ENCODE measurements around the gene LAMB1.
A peak's percentile ranks its signal among the peaks of the same experiment; 100 is the strongest.
"Not testable (repeated sequence)": the region's sequence is repeated elsewhere in the genome, so short reads cannot be mapped to it uniquely, and the experiment has no call there.

The LAMB1 gene

DNA sequence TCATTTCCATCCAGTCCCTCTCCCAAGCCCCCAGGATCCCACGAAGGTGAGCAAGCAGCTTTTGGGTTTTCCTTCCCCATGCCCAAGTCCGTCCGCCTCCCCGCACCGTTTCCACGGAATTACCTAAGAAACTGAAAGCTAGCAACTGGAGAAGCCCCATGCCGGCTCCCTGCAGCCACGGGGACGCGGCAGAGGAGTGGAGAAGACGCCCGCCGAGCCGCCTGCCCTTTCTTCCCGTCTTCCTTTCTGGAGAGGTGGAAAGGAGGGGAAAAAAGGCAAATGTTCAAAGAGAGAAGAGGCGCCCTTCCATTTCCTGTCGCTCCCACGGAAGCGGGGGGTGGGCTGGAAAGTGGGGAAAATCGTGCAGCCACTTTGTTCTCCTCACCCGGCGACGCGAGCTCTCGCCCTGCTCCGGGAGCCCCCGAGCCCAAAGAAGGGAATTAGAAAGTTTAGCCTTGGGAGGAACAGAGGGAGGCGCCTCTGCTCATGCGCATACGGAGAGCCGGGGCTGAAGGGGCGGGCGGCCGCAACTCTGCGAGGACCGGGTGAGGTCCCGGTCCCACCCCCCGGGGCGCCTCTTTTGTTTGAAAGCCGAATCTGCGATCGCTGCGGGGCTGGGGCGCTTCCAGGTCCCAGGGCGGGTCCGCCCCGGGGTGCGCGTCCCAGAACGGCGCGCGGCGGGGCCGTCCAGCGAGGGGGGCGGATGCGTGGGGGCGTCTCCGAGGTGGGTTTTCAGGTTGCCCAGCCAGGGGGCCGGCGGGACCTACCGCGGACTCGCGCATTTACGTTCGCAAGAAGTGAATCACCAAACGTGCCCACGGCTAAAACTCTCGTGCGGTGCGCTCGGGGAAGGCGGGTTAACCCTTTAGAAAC, at the start of gene LAMB1:
Gene LAMB1, minus strand, starts transcription at position 436 of the 873 bp plus-strand sequence. Its CDS starts 276 bp downstream, at position 160.
- peak; percentile 26 for DNase-seq

DNA sequence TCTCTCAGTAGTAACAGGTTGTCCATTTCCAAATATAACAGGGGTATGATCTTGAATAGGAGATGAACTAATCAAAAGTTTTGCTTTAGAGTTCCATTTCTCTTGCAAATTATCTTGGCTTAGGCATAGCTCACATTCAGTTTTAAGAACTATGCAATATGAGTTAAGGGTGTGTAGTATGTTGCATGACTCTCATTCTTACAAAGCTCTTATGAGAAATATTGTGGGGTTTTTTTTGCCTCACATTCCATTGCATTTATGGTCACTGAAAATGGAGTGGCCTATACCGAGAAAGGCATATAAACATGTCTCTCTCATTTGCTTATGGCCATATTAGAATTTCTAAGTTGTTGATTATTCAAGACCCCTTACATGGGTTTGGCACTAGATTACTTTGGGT, 48.5 kb upstream of the LAMB1 start:
- DNase-seq, result no peak

DNA sequence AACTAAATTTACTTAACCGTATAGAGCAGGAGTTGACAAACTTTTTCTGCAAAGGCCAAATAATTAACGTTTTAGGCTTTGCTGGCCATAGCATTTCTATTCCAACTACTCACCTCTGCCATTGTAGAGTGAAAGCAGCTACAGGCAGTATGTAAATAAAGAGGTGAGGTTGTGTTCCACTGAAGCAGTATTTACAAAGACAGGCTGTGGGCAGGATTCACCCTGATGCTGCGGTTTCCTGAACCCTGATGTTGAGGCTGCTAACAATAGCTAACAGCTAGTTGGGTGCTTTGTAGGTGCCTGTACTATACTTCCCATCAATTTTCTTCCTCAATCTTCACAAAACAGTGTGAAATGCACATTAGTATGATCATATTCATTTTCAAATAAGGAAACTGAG, 47.0 kb upstream of the LAMB1 start:
- no peak for DNase-seq

DNA sequence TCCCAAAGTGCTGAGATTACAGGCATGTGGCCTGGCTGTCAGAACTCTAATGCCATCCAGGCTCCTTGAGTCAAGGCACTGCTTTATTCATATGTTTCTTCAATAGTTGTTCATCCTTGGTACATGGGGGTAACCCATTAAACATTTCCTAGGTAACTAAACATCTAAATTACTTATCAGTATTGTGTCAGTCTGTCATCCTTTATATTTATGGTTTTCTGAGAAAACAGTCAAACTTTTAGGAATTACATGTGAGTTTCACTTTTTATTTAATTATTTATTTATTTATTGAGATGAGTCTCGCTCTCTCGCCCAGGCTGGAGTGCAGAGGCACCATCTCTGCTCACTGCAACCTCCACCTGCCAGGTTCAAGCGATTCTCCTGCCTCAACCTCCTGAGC, 45.5 kb upstream of the LAMB1 start:
- DNase-seq, result no peak

DNA sequence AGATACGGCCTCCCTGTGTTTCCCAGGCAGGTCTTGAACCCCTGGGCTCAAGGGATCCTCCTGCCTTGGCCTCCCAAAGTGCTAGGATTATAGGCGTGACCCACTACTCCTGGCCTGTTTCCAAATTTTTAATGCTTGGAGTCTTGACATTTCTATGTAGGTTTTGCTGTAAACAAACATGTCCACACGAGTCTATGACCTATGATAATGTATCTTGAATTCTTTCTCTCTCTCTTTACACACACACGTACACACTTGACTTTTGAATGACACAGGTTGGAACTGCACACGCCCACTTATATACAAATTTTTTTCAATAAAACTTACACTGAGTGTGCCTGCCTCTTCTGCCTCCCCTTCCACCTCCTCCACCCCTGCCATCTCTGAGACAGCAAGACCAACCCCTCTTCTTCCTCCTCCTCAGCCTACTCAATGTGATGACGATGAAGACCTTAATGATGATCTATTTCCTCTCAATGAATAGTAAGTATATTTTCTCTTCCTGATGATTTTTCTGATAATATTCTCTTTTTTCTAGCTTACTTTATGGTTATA, 44.1 kb upstream of the LAMB1 start:
- no peak for DNase-seq

DNA sequence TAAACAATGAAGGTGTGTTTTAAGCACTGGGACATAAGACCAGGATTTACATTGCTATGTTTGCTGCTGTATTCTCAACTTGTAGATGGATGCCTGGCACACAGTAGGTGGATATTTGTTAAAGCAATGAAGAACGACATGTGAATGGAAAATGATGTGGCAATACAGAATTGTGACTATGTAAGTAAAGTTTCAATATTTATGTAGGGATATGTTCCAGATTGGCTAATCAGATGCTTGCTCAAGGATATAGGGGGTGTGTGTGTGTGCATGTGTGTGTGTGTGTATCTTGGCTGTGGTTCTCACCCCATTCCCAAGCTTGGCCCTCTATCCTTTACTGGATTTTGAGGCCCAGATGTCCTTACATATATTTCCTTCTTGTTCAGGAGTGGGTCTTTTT, 42.7 kb upstream of the LAMB1 start:
- no peak for DNase-seq

DNA sequence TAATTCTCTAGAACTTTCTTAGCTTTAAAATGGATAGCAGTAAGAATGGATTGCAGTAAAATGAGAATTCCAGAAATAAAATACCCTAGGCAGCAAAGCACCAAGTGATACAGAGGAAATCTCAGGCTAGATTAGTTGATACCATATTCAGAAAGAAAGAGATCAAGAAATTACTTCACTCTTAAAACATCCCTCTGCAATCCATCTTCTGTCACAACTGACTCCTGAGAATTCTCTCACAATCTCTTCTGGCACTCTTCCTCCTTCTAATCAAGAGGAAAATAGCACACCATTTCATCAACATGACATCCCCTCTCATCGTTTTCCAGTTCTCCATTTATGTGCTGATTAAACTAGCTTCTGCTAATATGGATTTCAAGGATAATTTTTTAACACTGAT, 42.2 kb upstream of the LAMB1 start:
- no peak for DNase-seq

DNA sequence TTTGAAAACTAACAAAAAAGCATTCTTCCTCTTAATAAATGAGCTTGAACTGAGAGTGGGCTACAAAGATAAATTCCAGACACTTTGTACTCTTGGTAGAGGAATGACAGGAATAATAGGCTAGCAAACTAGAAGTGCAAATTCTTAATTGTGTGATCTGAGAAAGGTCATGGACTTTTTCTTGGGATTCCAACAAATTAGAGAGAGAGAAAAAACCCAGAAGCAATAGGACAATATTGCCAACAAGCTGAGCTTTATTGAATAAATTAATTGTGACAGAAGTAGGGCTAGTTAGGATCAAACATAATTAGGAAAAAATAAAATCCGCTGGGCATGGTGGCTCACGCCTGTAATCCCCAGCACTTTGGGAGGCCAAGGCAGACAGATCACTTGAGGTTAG, 41.4 kb upstream of the LAMB1 start:
- DNase-seq, result no peak

DNA sequence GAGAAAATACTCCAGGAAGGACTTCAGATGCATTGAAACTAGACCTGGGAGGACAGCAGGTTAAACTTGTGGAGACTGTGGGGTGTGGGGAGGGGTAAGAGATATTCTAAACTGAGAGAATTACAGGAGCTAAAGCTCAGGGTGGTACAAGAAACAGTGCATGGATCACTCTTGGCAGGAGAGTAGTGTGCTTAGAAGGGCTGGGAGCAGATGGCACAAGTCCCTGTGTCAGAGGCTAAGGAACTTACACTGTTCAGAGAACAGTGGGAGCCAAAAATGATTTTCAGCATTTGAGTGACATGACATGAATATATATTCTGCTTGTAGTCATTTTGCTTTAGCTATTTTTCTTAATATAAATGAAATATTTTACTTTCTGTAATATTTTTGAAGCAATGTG, 36.0 kb upstream of the LAMB1 start:
- no peak for DNase-seq

DNA sequence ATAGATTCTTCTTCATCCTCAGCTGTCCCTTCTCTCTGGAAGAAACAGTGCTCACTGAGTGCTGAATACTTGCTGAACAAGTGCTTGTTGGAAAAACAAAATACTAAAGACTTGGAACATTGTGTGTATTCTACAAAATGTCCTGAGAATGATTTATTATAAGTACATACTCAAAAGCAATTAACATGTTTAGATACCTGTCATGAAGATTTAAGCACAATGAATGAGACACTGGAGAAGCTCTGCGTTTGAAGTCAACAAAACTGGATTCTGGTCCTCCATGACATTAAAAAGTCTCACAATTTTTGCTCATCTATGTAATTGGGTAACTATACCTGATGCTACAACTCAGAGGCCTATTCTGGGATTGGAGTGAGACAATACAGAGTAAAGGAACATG, 34.8 kb upstream of the LAMB1 start:
- no peak for DNase-seq

DNA sequence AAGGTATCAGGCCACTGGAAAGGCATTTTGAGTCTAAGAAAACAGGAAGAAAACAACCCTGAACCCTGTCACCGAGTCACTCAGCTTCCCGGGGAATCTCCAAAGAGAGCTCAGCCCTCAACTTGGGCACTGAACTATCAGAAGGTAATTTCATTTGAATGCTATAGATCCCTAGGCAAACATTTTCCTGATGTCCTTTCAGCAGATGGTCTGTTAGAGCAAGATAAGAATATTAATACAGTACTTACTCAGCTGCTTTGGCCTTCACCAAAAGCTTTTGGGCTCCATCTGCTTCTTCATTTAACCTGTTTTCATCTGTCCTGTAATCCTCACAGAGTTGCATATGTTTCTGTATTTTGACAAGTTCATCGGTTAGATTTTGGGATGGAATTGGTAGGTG, 34.2 kb upstream of the LAMB1 start:
- DNase-seq, result no peak

DNA sequence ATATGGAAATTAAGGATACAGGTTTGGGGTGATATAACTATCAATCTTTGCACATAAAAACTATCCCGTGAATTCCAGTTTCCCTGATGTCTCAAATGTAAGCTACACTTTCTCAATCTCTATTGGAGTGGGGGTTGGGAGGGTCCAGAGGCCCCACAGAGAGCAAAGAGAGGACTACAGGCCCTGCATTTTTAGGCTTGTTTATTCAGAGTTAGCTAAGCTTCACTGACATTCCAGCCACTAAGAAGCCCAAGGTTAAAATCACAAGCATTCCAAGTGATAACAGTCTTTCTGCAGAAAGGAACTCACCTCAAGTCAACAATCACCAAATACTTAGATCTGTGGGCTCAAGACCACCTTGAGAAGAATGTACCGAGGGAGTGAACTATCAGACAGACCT, 31.6 kb upstream of the LAMB1 start:
- DNase-seq, result no peak

DNA sequence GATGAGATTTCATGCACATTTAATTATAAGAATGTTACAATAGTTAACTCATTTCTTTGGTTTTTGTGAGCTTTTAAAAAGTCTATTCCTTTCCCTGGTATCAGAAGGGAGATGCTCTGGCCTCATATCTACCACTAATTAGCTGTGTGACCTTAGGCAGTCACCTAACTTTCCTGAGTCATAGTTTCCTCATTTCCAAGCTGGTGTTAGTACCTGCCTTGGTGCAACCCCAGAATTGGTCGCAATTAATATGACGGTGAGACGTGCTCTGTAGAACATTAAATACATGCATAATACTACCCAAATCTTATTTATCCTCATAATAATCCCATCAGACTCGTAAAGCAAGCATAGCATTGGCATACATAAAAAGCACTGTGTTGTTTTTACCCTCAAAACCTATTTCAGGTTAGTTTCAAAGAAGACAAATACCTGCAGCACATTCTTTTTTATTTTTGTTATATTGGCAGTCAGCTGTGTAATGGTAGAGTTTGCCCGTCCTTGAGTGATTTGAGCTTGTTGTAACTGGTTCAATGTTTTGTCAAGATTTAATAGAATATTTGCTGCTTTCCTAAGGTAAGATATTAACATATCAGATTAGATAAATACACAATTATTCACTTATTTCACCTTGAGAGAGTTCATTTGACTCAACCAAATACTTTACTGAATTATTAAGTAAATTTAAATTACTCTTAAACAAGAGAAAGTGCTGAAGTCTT, 31.0 kb upstream of the LAMB1 start:
- no peak for DNase-seq

DNA sequence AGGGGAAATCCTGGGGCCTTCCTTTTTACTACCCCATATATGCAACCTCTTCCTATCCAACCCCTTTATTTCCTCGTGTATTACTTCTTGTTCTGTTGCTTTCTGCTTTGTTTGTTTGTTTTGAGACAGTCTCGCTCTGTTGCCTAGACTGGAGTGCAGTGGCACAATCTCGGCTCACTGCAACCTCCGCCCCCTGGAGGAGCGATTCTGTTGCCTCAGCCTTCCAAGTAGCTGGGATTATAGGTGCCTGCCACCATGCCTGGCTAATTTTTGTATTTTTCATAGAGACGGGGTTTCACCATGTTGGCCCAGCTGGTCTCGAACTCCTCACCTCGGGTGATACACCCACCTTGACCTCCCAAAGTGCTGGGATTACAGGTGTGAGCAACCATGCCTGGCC, 30.3 kb upstream of the LAMB1 start:
- not testable (repeated sequence) for DNase-seq

DNA sequence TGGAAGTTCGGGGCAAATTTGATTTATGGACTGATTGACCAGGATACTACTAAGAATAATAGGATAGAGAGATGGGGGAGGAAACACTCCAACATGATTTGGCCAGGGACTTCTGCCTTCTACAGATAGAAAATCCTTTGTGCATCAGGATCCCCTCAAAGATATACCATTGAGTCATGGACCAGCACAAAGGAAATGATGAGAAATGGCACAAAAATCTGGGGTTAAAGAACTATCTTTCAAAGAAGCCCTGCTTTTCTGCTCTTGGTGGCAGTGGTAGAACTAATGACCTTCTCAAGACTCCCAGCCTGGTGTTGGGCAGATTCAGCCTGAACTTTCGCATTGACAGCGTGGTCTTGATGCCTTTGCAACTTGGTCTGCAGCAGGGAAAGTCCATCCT, 27.6 kb upstream of the LAMB1 start:
- DNase-seq, result no peak

DNA sequence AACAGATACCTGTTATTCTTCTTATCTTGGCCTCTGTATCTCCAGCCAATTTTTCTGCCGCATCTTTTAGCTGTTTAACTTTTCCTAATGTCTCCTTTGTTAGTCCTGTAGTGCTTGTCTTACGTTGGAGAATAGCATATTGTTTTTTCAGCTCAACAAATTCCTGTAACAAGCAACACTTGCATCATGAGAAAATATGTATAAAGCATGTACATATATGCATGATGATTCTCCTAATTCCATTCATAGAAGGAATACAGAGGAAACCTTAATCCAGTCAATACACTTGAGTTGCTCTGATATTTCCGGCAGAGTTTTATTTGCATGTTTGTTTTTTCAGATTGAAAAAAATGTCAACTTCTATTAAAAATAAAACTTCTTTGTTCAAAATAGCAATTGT, 26.1 kb upstream of the LAMB1 start:
- no peak for DNase-seq

DNA sequence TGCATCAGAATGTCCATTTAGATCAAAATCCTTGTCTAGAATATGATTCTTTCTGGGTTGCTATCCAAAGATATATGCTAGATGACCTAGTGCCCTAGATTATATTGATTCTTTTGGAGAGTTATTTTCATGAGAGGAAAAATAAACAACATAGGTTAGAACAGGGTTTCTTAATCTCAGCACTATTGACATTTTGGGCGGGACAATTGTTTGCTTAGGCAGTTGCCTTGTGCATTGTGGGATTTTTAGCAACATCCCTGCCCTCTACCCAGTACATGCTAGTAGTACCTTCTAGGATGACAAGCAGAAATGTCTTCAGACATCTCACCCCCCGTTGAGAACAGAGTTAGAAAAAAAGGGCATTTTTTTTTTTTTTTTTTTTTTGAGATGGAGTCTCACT, 25.1 kb upstream of the LAMB1 start:
- no peak for DNase-seq

DNA sequence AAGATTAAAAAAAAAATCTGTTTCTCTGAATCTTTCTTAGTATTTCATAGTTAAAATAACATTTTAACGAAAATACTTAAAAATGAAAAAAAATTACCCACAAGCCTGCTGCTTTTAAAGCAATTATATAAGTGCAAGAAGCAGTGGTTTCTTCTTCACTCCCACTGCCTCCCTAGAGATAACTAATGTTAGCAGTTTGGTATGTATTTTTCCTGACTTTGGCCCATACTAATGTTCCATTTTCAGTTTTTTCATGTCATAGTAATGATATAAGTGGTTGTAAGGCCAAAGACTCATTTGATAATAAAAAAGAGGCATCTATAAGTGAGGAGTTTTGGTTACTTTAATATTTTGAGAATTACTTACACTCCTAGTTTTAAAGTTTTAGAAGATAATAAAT, 24.3 kb upstream of the LAMB1 start:
- no peak for DNase-seq

DNA sequence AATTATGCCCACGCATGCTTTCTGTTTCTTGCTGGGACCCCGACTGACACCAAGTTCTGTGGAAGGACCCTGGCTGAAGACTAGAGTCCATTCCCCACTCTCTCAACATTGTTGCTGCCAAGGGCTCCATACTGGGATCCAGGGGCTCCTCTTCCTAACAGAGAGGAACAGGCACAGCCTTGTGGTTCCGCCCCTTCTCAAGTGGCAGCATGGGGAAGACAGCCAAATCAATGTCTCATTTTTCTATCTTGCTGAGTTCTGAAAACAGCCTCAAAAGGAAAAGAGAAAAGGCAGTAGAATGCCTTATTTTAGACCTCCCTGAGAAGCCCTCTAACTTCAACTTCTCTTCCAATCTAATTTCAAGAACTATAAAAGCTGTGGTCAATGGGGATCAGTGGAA, 23.7 kb upstream of the LAMB1 start:
- DNase-seq, result no peak

DNA sequence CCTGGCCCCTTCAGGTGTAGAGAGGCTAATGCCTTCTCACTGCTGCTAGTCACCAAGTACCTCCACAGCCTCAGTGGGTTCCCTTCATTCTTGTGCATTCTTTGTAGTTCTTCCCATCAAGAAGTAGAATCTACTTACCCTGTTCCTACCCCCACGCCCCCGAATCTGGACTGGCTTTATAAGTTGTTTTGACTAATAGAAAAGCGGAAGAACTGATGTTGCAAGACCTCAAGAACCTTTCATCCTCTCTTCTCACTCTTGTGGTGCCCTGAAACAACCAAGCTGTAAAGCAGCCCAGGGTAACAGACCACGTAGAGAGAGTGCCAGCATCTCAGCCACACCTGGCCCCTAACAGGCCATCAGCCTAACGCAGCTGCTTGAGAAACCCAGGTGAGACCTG, 23.2 kb upstream of the LAMB1 start:
- DNase-seq, result no peak

DNA sequence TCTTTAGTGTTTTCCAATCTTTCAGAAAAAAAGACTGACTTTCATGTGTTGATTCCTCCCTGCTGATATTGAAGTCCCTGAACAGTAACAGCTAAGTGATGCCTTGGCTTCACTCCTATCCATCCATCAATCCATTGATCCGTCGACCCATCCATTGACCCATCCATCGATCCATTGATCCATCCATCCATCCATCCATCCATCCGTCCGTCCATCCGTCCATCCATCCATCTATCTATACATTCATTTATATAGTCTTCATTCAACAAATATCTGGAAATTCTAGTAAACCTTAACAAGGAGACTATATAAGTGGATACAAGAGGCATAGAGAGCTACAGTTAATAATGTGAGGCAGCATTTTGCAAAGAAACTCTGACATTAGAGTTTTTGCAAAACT, 21.6 kb upstream of the LAMB1 start:
- no peak for DNase-seq

DNA sequence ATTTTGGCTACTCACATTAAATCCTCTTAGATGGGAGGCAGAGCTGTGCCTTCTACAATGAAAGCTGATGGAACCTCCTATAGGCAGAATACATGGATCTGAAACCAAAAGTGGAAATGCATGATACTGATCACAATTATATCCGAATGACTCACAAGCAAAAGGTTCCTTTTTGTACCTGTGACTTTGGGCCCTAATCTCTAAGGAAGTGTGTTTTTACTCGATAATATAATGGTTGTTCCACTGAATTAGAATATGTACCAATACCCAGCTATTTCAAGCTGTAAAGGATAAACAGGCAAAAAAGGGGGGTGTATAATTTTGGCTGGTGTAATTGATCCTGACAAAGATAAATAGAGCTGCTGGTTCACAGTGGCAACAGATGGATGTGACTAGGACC, 17.6 kb upstream of the LAMB1 start:
- no peak for DNase-seq

DNA sequence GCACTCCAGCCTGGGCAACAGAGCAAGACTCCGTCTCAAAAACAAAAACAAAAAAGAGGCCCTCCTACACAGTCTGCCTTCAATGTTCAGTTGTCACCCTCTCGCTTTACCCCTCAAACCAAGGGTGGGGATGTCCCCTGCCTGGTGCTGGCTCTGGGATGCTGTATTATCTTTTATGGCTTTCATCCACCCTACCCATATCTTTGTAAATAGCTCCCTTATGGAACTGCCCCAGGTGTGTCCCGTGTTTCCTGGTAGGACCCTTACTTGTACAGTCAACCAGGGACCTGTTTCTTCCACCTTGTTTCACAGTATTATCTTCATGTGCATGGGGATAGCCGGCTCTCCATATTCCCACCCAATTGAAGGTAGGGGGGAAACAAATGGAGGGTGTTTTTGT, 15.7 kb upstream of the LAMB1 start:
- no peak for DNase-seq

DNA sequence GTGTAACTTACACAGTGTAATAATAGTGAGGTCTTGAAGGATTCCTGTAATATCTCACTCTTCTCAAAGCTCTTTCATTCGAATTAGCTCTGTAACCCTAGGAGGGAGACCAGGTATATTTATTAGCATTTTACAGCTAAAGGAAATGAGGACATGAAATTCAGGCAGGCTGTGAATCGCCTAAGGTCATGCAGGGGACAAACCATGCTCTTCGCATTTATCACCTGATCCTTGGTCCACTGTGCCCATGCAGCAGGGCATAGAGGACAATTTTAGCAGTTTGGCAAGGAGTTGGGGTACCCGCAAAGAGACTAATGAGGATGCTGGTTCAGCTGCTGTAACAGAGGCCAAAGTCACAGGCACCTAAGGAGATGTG, 14.8 kb upstream of the LAMB1 start:
- no peak for DNase-seq
